Kidney (tissue), 14 donors: ENCODE measurements around the gene OBSCN. TPM values are rescaled to one million over a fixed set of nuclear protein-coding genes. Genes with fewer than 3 reads are reported as not detected.

Experiments used
- DNase-seq, 5 donors: peaks; one replicate each; pipeline ENCODE4 v3.0.0-alpha.2; 2013 to 2020
- FAIRE-seq: peaks from 2 replicates; lab custom pipeline; 2012; peaks lifted over from hg19 to GRCh38; lab: Jason Lieb, UNC
- H3K27ac ChIP-seq, 2 donors: one replicate each; pipeline ENCODE4 v1.7.0; 2013; ENCODE audit warnings: low read depth in 2 of 2, low read length in 2 of 2, inconsistent platforms in 1 of 2
- H3K27me3 ChIP-seq: one replicate; pipeline ENCODE4 v1.7.1; 2013; ENCODE audit warnings: low read length, inconsistent platforms; ENCODE audit not compliant: control insufficient read depth, insufficient read depth
- H3K36me3 ChIP-seq, 3 donors: one replicate each; pipeline versions ENCODE4 v1.7.0 to v1.7.1; 2013; ENCODE audit warnings: low read length in 3 of 3, control low read depth in 1 of 3, inconsistent platforms in 1 of 3; ENCODE audit not compliant: insufficient read depth in 3 of 3, control insufficient read depth in 2 of 3
- H3K4me1 ChIP-seq, 3 donors: one replicate each; pipeline versions ENCODE4 v1.7.0 to v1.7.1; 2013; ENCODE audit warnings: low read length in 3 of 3, inconsistent platforms in 1 of 3, low read depth in 1 of 3; ENCODE audit not compliant: control insufficient read depth in 2 of 3, insufficient read depth in 2 of 3
- H3K4me3 ChIP-seq, 3 donors: one replicate each; pipeline versions ENCODE4 v1.7.0 to v1.8.1; 2013; ENCODE audit warnings: low read length in 3 of 3, control low read depth in 1 of 3, inconsistent platforms in 1 of 3
- H3K9ac ChIP-seq, 3 donors: one replicate each; pipeline versions ENCODE4 v1.7.0 to v1.7.1; 2013; ENCODE audit warnings: low read length in 3 of 3, control low read depth in 1 of 3, inconsistent platforms in 1 of 3
- H3K9me3 ChIP-seq, 3 donors: one replicate each; pipeline versions ENCODE4 v1.7.0 to v1.7.1; 2013; ENCODE audit warnings: low read length in 3 of 3, control low read depth in 1 of 3, inconsistent platforms in 1 of 3; ENCODE audit not compliant: control insufficient read depth in 2 of 3, insufficient read depth in 1 of 3
- intact Hi-C: fragments of 100-400 bp; cut with DNase I; formaldehyde crosslinking; loops from one replicate; pipeline ENCODE4 v1.11.1; 2022
- polyA plus RNA-seq: library from polyadenylated mRNA; stranded (reverse); fragments of 350-450 nt; fragmentation: Illumina TruSeq; extraction: RNeasy Lipid Tissue Mini Kit (QIAGEN cat#74804); gene quantifications from one replicate; pipeline ENCODE4 v1.2.3, GENCODE V29; 2014; ENCODE audit warnings: low read depth, low replicate concordance; ENCODE audit not compliant: insufficient read depth
- total RNA-seq: library from RNA; stranded (reverse); fragmentation: NEBNext Ultra II Directional; extraction: Animal tissue kit (Norgen Biotek cat#: 25700); gene quantifications from one replicate; pipeline ENCODE4 v1.2.1, GENCODE V29; 2021
- TF ChIP-seq, protein P1 (sequence below): IDR thresholded peaks from 3 replicates; pipeline ENCODE4 v1.5.1; 2012; ENCODE audit warnings: mild to moderate bottlenecking, moderate library complexity, borderline replicate concordance; ENCODE audit not compliant: insufficient read depth; ENCODE audit errors: extremely low read depth
- donor health status: control.
- donor health status: control.
- donor health status: control.
- donor health status: control.
- donor health status: control.
- donor health status: DM: yes; HTN: yes; CAD: no.
- donor health status: Normal renal cell carcinoma (clear cell type).

OBSCN gene
- total and polyA plus RNA-seq, 2 donors from 2014 or later, result 14.5 to 30.0 TPM

GRCh38 chr1:228174482-228175315, 33.1 kb upstream of the OBSCN start:
- DNase-seq, result peak in 3 of 5 donors; percentile 55 to 81 (median 71)
- H3K4me3 ChIP-seq, result no peak overlapping the region

GRCh38 chr1:228175316-228176023, 32.4 kb upstream of the OBSCN start:
- DNase-seq, result peak in 2 of 5 donors; percentile 35 to 71
- Histone ChIP-seq H3K9ac (no peak overlapping the region), H3K27me3 (no peaks in the 10 kb centered on the region), H3K4me3 (no peak overlapping the region), H3K36me3 (peaks cover 0 to 3% (median 0%) of the 10 kb centered on the region in 3 donors), H3K27ac (no peak overlapping the region), H3K9me3 (no peaks in the 10 kb centered on the region), H3K4me1 (peaks cover 0 to 4% (median 0%) of the 10 kb centered on the region in 3 donors)
- TF ChIP-seq, protein P1, sequence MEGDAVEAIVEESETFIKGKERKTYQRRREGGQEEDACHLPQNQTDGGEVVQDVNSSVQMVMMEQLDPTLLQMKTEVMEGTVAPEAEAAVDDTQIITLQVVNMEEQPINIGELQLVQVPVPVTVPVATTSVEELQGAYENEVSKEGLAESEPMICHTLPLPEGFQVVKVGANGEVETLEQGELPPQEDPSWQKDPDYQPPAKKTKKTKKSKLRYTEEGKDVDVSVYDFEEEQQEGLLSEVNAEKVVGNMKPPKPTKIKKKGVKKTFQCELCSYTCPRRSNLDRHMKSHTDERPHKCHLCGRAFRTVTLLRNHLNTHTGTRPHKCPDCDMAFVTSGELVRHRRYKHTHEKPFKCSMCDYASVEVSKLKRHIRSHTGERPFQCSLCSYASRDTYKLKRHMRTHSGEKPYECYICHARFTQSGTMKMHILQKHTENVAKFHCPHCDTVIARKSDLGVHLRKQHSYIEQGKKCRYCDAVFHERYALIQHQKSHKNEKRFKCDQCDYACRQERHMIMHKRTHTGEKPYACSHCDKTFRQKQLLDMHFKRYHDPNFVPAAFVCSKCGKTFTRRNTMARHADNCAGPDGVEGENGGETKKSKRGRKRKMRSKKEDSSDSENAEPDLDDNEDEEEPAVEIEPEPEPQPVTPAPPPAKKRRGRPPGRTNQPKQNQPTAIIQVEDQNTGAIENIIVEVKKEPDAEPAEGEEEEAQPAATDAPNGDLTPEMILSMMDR, result no peak
- intact Hi-C loops, result no loop called here
- no peak for FAIRE-seq

More at GRCh38 chr1:228174482-228175315, 33.1 kb upstream of the OBSCN start:
- H3K9me3 ChIP-seq, result no peaks in the 10 kb centered on the region
- intact Hi-C loops, result no loop called here
- H3K4me1 ChIP-seq, result peaks cover 0 to 4% (median 0%) of the 10 kb centered on the region in 3 donors
- no peaks in the 10 kb centered on the region for H3K27me3 ChIP-seq
- no peak overlapping the region for H3K27ac ChIP-seq
- peaks cover 0 to 3% (median 0%) of the 10 kb centered on the region in 3 donors for H3K36me3 ChIP-seq
- H3K9ac ChIP-seq, result no peak overlapping the region
- no peak for FAIRE-seq
- TF ChIP-seq, protein P1, result no peak

GRCh38 chr1:228176024-228176395, 31.8 kb upstream of the OBSCN start:
- H3K9ac ChIP-seq, result no peak overlapping the region
- FAIRE-seq (no peak), DNase-seq (peak in 1 of 5 donors; percentile 24)
- H3K27me3 ChIP-seq, result no peaks in the 10 kb centered on the region
- intact Hi-C loops, result no loop called here
- H3K4me1 ChIP-seq, result peaks cover 0 to 4% (median 0%) of the 10 kb centered on the region in 3 donors
- no peak overlapping the region for H3K27ac ChIP-seq
- H3K4me3 ChIP-seq, result no peak overlapping the region
- no peaks in the 10 kb centered on the region for H3K9me3 ChIP-seq
- TF ChIP-seq, protein P1, result no peak
- peaks cover 0 to 3% (median 0%) of the 10 kb centered on the region in 3 donors for H3K36me3 ChIP-seq
